Nucleus accumbens (tissue), 56 donors: ENCODE results near the gene ELSPBP1.
"Not testable (repeated sequence)": the region's sequence is repeated elsewhere in the genome, so short reads cannot be mapped to it uniquely, and the experiment has no call there.

Experiments
- DNase-seq, 56 donors: peaks; one replicate each; lab custom pipeline; 2025; lab: John Stamatoyannopoulos, UW

ELSPBP1 gene

GRCh38 chr19:47994209-47994802, at the start of gene ELSPBP1:
TSS of gene ELSPBP1 (plus strand) at chr19:47994632. CDS start at chr19:48008668, 14,036 bp downstream.
- DNase-seq, result no peak

- DNase-seq, result not testable (repeated sequence)
Measured at GRCh38 chr19:47949852-47950521, 44.4 kb upstream of the ELSPBP1 start.

DNA sequence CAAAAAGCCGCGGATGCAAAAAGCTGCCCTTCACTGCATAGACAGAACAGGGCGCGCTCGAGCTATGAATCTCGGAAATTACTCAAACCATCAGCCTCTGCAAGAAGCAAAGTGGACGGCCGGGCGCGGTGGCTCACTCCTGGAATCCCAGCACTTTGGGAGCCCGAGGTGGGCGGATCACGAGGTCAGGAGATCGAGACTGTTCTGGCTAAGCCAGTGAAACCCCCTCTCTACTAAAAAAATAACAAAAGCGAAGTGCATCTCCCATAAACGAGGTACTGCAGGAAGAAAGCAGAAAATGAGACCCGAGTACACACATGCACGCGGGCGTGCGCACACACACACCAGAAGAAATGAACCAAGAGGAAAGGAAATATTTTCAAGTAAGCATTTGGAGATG, 42.3 kb upstream of the ELSPBP1 start:
- DNase-seq, result not testable (repeated sequence)

DNA sequence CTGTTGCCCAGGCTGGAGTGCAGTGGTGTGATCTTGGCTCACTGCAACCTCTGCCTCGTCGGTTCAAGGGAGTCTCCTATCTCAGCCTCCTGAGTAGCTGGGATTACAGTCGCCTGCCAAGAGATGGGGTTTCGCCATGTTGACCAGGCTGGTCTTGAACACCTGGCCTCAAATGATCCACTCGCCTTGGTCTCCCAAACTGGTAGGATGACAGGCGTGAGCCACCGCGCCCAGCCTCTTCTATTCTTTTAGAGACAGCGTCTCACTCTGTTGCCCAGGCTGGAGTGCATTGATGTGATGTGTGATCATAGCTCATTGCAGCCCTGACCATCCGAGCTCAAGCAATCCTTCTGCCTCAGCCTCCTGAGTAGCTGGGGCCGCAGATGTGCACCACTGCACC, 38.5 kb upstream of the ELSPBP1 start:
- DNase-seq, result not testable (repeated sequence)

DNA sequence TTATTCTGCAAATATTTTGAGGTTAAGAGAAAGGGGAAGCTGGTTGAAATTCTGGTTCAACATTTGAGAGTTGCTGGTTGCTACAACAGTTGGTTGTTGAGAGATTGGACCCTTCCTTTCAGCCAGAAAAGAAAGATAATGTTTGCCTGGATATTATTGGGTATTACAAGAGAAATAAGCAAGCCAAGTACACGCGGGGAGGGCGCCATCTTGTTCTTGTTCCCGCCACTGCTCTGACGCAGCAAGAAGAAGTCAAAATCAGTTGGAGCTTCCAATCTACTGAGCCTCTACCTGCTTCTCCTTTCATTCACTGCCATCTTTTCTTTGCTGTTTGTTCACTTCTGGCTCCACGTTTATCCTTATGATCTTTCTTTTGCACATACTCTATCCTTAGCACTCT, 20.9 kb upstream of the ELSPBP1 start:
- no peak for DNase-seq

DNA sequence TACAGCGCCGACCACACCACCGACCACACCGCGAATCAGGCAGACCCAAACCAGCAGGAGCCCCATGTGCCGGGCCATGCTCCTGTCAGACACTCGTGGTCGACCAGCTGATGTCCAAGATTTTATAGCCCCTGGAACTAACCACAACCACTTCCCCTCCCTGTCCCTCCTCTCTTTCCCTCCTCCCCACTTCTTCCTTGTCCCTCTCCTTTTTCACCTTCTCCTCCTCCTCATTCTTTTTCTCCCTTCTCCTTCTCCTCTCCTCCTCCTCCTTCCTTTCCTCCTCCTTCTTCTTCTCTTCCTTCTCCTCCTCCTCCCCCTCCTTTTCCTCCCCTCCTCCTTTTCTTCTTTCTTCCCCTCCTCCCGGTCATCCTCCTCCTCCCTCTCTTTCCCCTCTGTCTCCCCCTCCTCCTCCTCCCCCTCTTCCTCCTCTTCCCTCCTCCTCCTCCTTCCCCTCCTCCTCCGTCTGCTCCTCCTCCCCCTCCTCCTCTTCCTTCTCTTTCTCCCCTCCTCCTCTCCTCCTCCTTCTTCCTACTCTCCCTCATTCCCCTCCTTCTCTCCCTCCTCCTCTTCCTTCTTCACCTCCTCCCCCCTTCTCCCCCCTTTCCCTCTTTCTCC, 3.1 kb upstream of the ELSPBP1 start:
- DNase-seq, result no peak

- no peak for DNase-seq
Measured at GRCh38 chr19:47992070-47992469, 2.4 kb upstream of the ELSPBP1 start, which contains the start of gene BSPH1. TSS of gene BSPH1 (minus strand) at chr19:47992170. CDS start at chr19:47992081, 89 bp downstream.

GRCh38 chr19:47996230-47996727, 1.8 kb downstream of the ELSPBP1 start:
- DNase-seq, result no peak

- no peak for DNase-seq
Measured at GRCh38 chr19:47998800-47999199, 4.4 kb downstream of the ELSPBP1 start.

GRCh38 chr19:48000846-48001245, 6.4 kb downstream of the ELSPBP1 start:
- DNase-seq, result no peak

GRCh38 chr19:48004236-48004635, 9.8 kb downstream of the ELSPBP1 start:
- DNase-seq, result no peak

DNA sequence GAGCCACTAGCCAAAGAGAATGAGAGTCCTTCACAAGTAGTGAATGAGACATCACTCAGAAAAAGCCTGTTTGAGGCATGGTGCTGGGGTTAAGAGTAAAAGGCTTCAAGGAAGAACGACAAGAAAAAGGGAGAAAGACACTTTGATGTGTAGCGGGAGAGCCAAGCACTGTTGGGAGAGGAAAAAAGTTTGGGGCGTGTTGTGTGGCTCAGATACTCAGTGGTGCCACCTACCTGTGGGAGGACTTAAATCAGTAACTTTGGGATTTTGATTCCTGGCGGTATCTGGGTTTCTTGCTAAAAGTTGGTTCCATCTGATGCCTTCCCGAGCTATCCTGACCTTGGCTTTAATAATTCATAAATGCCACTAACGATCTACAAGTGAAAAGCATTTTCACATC, 12.3 kb downstream of the ELSPBP1 start:
- DNase-seq, result no peak

- no peak for DNase-seq
Measured at GRCh38 chr19:48010932-48011758, 16.7 kb downstream of the ELSPBP1 start.

DNA sequence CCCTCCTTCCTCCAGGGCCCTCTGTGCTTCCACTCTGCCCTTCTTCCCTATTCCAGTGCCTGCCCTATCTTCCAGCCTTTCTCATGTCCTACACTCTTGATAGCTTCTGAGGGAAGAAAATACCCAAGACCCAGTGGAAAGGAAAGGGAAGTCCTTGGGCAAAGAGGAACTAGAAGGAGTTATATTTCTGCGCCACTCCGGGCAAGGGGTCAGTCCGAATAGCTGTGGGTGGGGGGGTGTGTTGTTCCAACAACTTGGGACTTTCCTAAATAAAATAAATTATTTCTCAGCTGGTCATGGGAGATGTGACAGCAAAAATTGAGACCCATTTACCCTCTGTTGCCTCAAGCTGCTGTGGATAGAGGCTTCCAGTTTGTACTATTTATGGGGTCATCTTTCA, 26.3 kb downstream of the ELSPBP1 start:
- no peak for DNase-seq

- DNase-seq, result no peak
Measured at GRCh38 chr19:48023011-48023410, 28.6 kb downstream of the ELSPBP1 start.

GRCh38 chr19:48023518-48023917, 29.1 kb downstream of the ELSPBP1 start:
- DNase-seq, result no peak

DNA sequence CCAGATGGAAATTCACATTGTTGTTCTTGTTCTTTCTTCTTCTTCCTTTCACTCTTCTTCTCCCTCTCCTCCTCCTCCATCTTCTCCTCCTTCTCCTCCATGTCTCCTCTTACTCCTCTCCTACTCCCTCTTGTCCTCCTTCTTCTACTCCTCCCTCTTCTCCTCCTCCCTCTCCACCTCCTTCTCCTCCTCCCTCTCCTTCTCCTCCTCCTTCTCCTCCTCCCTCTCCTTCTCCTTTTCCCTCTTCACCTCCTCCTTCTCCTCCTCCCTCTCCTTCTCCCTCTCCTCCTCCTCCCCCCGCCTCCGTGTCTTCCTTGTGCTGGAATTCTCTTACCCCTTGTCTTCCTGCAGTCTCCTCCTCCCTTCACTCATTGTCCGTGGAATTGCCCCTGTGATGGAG, 31.0 kb downstream of the ELSPBP1 start:
- DNase-seq, result no peak

DNA sequence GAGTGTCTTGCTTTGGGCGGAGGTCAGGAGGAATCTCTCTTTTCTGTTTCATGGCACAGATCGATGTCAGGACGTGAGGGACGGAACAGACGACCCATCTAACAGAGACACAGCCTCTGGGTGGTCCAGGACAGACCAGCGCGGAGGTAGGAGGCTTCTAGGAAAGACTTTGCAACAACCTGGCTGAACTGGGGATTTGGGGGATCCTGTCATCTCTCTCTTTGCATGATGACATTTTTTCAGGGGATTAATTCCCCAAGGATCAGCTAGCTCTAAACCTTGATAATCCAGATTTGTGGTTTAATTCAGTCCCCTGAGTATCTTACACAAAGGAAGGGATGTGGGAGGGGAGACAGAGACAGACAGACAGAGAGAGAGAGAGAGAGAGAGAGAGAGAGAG, 35.0 kb downstream of the ELSPBP1 start:
- no peak for DNase-seq

DNA sequence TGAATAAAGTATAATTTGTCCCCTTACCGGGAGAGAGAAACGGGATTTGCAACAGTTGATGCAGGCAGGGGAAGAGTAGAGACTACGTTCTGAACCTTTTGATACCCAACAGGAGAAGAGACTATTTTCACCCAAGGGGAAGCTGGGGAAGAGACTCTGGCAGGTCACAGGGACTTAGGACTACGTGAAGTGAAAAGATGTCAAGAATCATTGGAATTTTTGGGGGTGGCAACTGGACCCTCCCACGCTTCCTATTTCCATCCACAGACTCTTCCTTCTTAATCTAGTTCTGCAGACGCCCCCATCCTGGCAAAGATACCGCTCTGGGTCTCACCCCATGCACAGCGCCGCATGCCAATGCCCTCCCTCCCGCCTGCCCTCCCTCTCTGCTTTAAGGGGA, 35.6 kb downstream of the ELSPBP1 start:
- DNase-seq, result no peak

DNA sequence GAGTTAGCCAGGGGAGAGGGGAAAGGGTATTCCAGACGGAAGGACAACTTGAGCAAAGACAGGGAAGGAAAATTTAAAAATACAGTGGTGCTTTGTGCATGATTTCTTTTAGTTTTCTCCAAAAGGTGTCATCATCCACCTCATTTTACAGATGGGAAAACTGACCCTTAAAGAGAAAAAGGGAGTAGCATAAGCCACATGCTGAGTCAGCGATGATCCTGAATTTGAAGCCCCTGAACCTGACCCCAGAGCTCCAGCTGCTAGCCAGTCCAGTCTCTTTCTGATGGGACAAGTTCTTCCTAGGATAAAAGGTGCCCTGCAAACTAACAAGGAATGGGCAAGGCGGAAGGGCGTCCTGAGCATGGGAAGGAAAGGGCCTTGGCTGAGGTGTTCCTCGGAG, 39.2 kb downstream of the ELSPBP1 start:
- DNase-seq, result no peak

- DNase-seq, result no peak
Measured at GRCh38 chr19:48036765-48037164, 42.3 kb downstream of the ELSPBP1 start.
